Activated CD4-positive, alpha-beta memory T cell treated with anti-CD3 and anti-CD28 coated beads for 36 hours (primary cell): ENCODE measurements around the gene SMYD5. TPM values are rescaled to one million over a fixed set of nuclear protein-coding genes. Genes with fewer than 3 reads are reported as not detected.
A peak's percentile ranks its signal among the peaks of the same experiment; 100 is the strongest.

Source experiments
- CTCF ChIA-PET: fragments of 350-600 bp; sonication (Branson Sonifier 250); formaldehyde crosslinking; loops from one replicate; lab custom pipeline; 2021; ENCODE audit warnings: antibody characterized with exemption, inconsistent platforms; lab: Charles Lee
- POLR2A ChIA-PET: fragments of 350-600 bp; sonication (Branson Sonifier 250); formaldehyde crosslinking; loops from one replicate; lab custom pipeline; 2021; ENCODE audit warnings: antibody characterized with exemption; lab: Charles Lee
- DNase-seq: peaks from one replicate; pipeline ENCODE4 v3.0.0-alpha.2; 2020
- H3K27ac Mint-ChIP-seq: one replicate; pipeline ENCODE4 v1.8.0; 2021; ENCODE audit warnings: mixed read lengths
- H3K27me3 Mint-ChIP-seq: one replicate; pipeline ENCODE4 v1.8.0; 2021; ENCODE audit warnings: mixed read lengths
- H3K36me3 Mint-ChIP-seq: one replicate; pipeline ENCODE4 v1.8.0; 2021; ENCODE audit warnings: mixed read lengths
- H3K4me1 Mint-ChIP-seq: one replicate; pipeline ENCODE4 v1.8.0; 2021; ENCODE audit warnings: low read depth, mixed read lengths
- H3K4me3 Mint-ChIP-seq: one replicate; pipeline ENCODE4 v1.8.0; 2021; ENCODE audit warnings: mild to moderate bottlenecking, mixed read lengths
- H3K9me3 Mint-ChIP-seq: one replicate; pipeline ENCODE4 v1.8.0; 2021; ENCODE audit warnings: mixed read lengths
- intact Hi-C: fragments of 100-400 bp; cut with micrococcal nuclease; formaldehyde crosslinking; loops from one replicate; pipeline ENCODE4 v1.15.1; 2023
- total RNA-seq, 2 experiments: library from RNA; stranded (reverse); gene quantifications; one replicate each; pipeline ENCODE4 v1.2.3, GENCODE V29; 2021

Gene SMYD5
- total RNA-seq, 2 experiments from 2014 or later: 40.0 to 42.0 TPM

GRCh38 chr2:73239776-73240175, 25.7 kb downstream of the SMYD5 start:
- Mint-ChIP-seq H3K4me3 (no peak overlapping the region), H3K36me3 (peaks cover 46% of the 10 kb centered on the region), H3K27me3 (no peaks in the 10 kb centered on the region), H3K4me1 (peaks cover 50% of the 10 kb centered on the region), H3K27ac (peak overlapping the region; percentile 25), H3K9me3 (no peaks in the 10 kb centered on the region)
- intact Hi-C loops: loop anchor here (10.0 kb wide), 1 partner anchor 1215 kb away; the partner anchor contains the start of genes INO80B and WBP1
- POLR2A ChIA-PET: no interaction called here
- no peak for DNase-seq
- CTCF ChIA-PET: interaction anchor here (1.8 to 10.2 kb wide), 2 partner anchors 27 to 51 kb away, joined by 4 to 70 read pairs; partner anchors contain the start of gene EGR4

- Mint-ChIP-seq H3K4me1 (peaks cover 29% of the 10 kb centered on the region), H3K4me3 (no peak overlapping the region), H3K27me3 (no peaks in the 10 kb centered on the region), H3K36me3 (peaks cover 59% of the 10 kb centered on the region), H3K27ac (peak overlapping the region; percentile 62), H3K9me3 (no peaks in the 10 kb centered on the region)
- intact Hi-C loops: no loop called here
- POLR2A ChIA-PET: interaction anchor here (1.8 to 3.6 kb wide), 2 partner anchors 9 to 10 kb away, joined by 7 to 18 read pairs; partner anchors contain the start of gene CCT7
- CTCF ChIA-PET: interaction anchor here (1.1 to 1.5 kb wide), 2 partner anchors 32 to 45 kb away, joined by 4 to 7 read pairs; no protein-coding TSS in a partner anchor
- DNase-seq: no peak
Observed at GRCh38 chr2:73243884-73244570, 30.0 kb downstream of the SMYD5 start.

- ChIA-PET CTCF (interaction anchor here (1.1 to 1.5 kb wide), 2 partner anchors 32 to 45 kb away, joined by 4 to 7 read pairs; no protein-coding TSS in a partner anchor), POLR2A (interaction anchor here (1.8 to 3.6 kb wide), 2 partner anchors 9 to 10 kb away, joined by 7 to 18 read pairs; partner anchors contain the start of gene CCT7)
- no peak for DNase-seq
- no peaks in the 10 kb centered on the region for H3K9me3 Mint-ChIP-seq
- H3K4me1 Mint-ChIP-seq: peaks cover 23% of the 10 kb centered on the region
- intact Hi-C loops: no loop called here
- H3K36me3 Mint-ChIP-seq: peaks cover 61% of the 10 kb centered on the region
- no peaks in the 10 kb centered on the region for H3K27me3 Mint-ChIP-seq
- peak overlapping the region; percentile 62 for H3K27ac Mint-ChIP-seq
- H3K4me3 Mint-ChIP-seq: no peak overlapping the region
Observed at GRCh38 chr2:73244580-73244979, 30.5 kb downstream of the SMYD5 start.

- no peaks in the 10 kb centered on the region for H3K9me3 Mint-ChIP-seq
- H3K36me3 Mint-ChIP-seq: peaks cover 71% of the 10 kb centered on the region
- H3K4me3 Mint-ChIP-seq: no peak overlapping the region
- H3K4me1 Mint-ChIP-seq: peaks cover 21% of the 10 kb centered on the region
- POLR2A ChIA-PET: no interaction called here
- no peaks in the 10 kb centered on the region for H3K27me3 Mint-ChIP-seq
- DNase-seq: no peak
- H3K27ac Mint-ChIP-seq: peak overlapping the region; percentile 16
- CTCF ChIA-PET: interaction anchor here (1.5 kb wide), 1 partner anchor 43 kb away, joined by 8 read pairs; no protein-coding TSS in a partner anchor
- intact Hi-C loops: no loop called here
Observed at GRCh38 chr2:73246850-73247249, 32.8 kb downstream of the SMYD5 start.

- intact Hi-C loops: no loop called here
- Mint-ChIP-seq H3K27ac (no peak overlapping the region), H3K9me3 (no peaks in the 10 kb centered on the region), H3K27me3 (no peaks in the 10 kb centered on the region), H3K4me3 (no peak overlapping the region), H3K4me1 (peaks cover 11% of the 10 kb centered on the region), H3K36me3 (peaks cover 58% of the 10 kb centered on the region)
- POLR2A ChIA-PET: no interaction called here
- no peak for DNase-seq
- CTCF ChIA-PET: no interaction called here
Observed at GRCh38 chr2:73249636-73250035, 35.6 kb downstream of the SMYD5 start.

GRCh38 chr2:73250872-73251846, 37.1 kb downstream of the SMYD5 start:
- ChIA-PET CTCF (no interaction called here), POLR2A (interaction anchor here (0.6 kb wide), 1 partner anchor 16 kb away, joined by 3 read pairs; no protein-coding TSS in a partner anchor)
- peaks cover 47% of the 10 kb centered on the region for H3K36me3 Mint-ChIP-seq
- no peak overlapping the region for H3K4me3 Mint-ChIP-seq
- intact Hi-C loops: no loop called here
- no peaks in the 10 kb centered on the region for H3K9me3 Mint-ChIP-seq
- no peaks in the 10 kb centered on the region for H3K27me3 Mint-ChIP-seq
- DNase-seq: no peak
- H3K27ac Mint-ChIP-seq: no peak overlapping the region
- H3K4me1 Mint-ChIP-seq: peaks cover 5% of the 10 kb centered on the region

- Mint-ChIP-seq H3K4me3 (no peak overlapping the region), H3K4me1 (no peaks in the 10 kb centered on the region), H3K9me3 (no peaks in the 10 kb centered on the region), H3K27ac (no peak overlapping the region), H3K36me3 (peaks cover 34% of the 10 kb centered on the region), H3K27me3 (no peaks in the 10 kb centered on the region)
- intact Hi-C loops: no loop called here
- CTCF ChIA-PET: interaction anchor here (0.6 kb wide), 1 partner anchor 78 kb away, joined by 3 read pairs; no protein-coding TSS in a partner anchor
- DNase-seq: no peak
- POLR2A ChIA-PET: no interaction called here
Observed at GRCh38 chr2:73252238-73253027, 38.4 kb downstream of the SMYD5 start.

GRCh38 chr2:73253400-73253799, 39.4 kb downstream of the SMYD5 start:
- ChIA-PET CTCF (interaction anchor here (1.6 kb wide), 1 partner anchor 40 kb away, joined by 5 read pairs; the partner anchor contains the start of gene SMYD5), POLR2A (interaction anchor here (2.2 kb wide), 1 partner anchor 8 kb away, joined by 7 read pairs; no protein-coding TSS in a partner anchor)
- no peaks in the 10 kb centered on the region for H3K4me1 Mint-ChIP-seq
- H3K4me3 Mint-ChIP-seq: no peak overlapping the region
- no peak overlapping the region for H3K27ac Mint-ChIP-seq
- intact Hi-C loops: no loop called here
- DNase-seq: no peak
- no peaks in the 10 kb centered on the region for H3K9me3 Mint-ChIP-seq
- H3K27me3 Mint-ChIP-seq: no peaks in the 10 kb centered on the region
- H3K36me3 Mint-ChIP-seq: peaks cover 30% of the 10 kb centered on the region

GRCh38 chr2:73253901-73254300, 39.9 kb downstream of the SMYD5 start:
- CTCF ChIA-PET: interaction anchor here (1.3 to 1.6 kb wide), 2 partner anchors 36 to 41 kb away, joined by 4 to 5 read pairs; partner anchors contain the start of gene SMYD5
- POLR2A ChIA-PET: interaction anchor here (2.2 kb wide), 1 partner anchor 9 kb away, joined by 7 read pairs; no protein-coding TSS in a partner anchor
- DNase-seq: no peak
- Mint-ChIP-seq H3K4me1 (no peaks in the 10 kb centered on the region), H3K27ac (peak overlapping the region; percentile 18), H3K36me3 (peaks cover 26% of the 10 kb centered on the region), H3K27me3 (no peaks in the 10 kb centered on the region), H3K4me3 (no peak overlapping the region), H3K9me3 (no peaks in the 10 kb centered on the region)
- intact Hi-C loops: no loop called here

GRCh38 chr2:73254343-73255006, 40.4 kb downstream of the SMYD5 start:
- POLR2A ChIA-PET: interaction anchor here (2.2 kb wide), 1 partner anchor 9 kb away, joined by 7 read pairs; no protein-coding TSS in a partner anchor

More at GRCh38 chr2:73254343-73255006, 40.4 kb downstream of the SMYD5 start:
- Mint-ChIP-seq H3K4me3 (no peak overlapping the region), H3K27me3 (no peaks in the 10 kb centered on the region), H3K9me3 (no peaks in the 10 kb centered on the region), H3K4me1 (no peaks in the 10 kb centered on the region), H3K27ac (no peak overlapping the region), H3K36me3 (peaks cover 22% of the 10 kb centered on the region)
- CTCF ChIA-PET: interaction anchor here (1.3 to 1.6 kb wide), 2 partner anchors 35 to 41 kb away, joined by 4 to 5 read pairs; partner anchors contain the start of gene SMYD5
- intact Hi-C loops: no loop called here
- no peak for DNase-seq
